Breast epithelium (tissue), 4 donors: ENCODE results near the gene ATAD3A. TPM values are rescaled to one million over a fixed set of nuclear protein-coding genes. Genes with fewer than 3 reads are reported as not detected.

Source experiments
- DNase-seq, 2 donors: peaks; one replicate each; pipeline ENCODE4 v3.0.0-alpha.2; 2019; ENCODE audit warnings: low spot score in 2 of 2
- H3K27ac ChIP-seq, 2 donors: fragments of 200-600 bp; sonication (generic) in 1 of 2; one replicate each; pipeline ENCODE4 v1.5.1; 2016 to 2019; ENCODE audit warnings: mild to moderate bottlenecking in 1 of 2
- H3K27me3 ChIP-seq, 2 donors: fragments of 200-600 bp; sonication (generic) in 1 of 2; one replicate each; pipeline versions ENCODE4 v1.5.1 to v1.6.0; 2017 to 2019; ENCODE audit warnings: control low read depth in 1 of 2, mild to moderate bottlenecking in 1 of 2
- H3K36me3 ChIP-seq: fragments of 200-600 bp; one replicate; pipeline ENCODE4 v1.5.1; 2019
- H3K4me1 ChIP-seq, 2 donors: fragments of 200-600 bp; sonication (generic); one replicate each; pipeline ENCODE4 v1.5.1; 2016 to 2019; ENCODE audit warnings: control low read depth in 1 of 2
- H3K4me3 ChIP-seq, 3 donors: fragments of 200-600 bp; sonication (generic); 1 replicate in 2 of 3; 2 replicates in 1 of 3; pipeline ENCODE4 v1.5.1; 2016 to 2019; ENCODE audit warnings: mild to moderate bottlenecking in 3 of 3, moderate library complexity in 2 of 3
- H3K9me3 ChIP-seq, 2 donors: fragments of 200-600 bp; sonication (generic) in 1 of 2; one replicate each; pipeline ENCODE4 v1.5.1; 2016 to 2019; ENCODE audit warnings: control low read depth in 1 of 2
- CTCF ChIP-seq, 3 donors: fragments of 450-650 bp; IDR thresholded peaks; one replicate each; pipeline ENCODE4 v1.5.1; 2016 to 2017; ENCODE audit warnings: antibody characterized with exemption in 3 of 3, mild to moderate bottlenecking in 3 of 3, moderate library complexity in 3 of 3
- POLR2A ChIP-seq: fragments of 450-650 bp; IDR thresholded peaks from one replicate; pipeline ENCODE4 v1.6.1; 2016; ENCODE audit warnings: antibody characterized with exemption, mild to moderate bottlenecking, moderate library complexity
- POLR2AphosphoS5 ChIP-seq, 3 donors: sonication (generic); formaldehyde crosslinking; IDR thresholded peaks; one replicate each; pipeline ENCODE4 v1.6.1; 2017; ENCODE audit warnings: antibody characterized with exemption in 3 of 3
- intact Hi-C: fragments of 100-400 bp; cut with DNase I; formaldehyde crosslinking; loops from one replicate; pipeline ENCODE4 v1.15.1; 2023; ENCODE audit warnings: low total_unique reads
- total RNA-seq, 3 donors: library from RNA; depleted of rRNA; stranded (reverse); fragments of >200 nt; gene quantifications; one replicate each; pipeline ENCODE4 v1.1.0, GENCODE V29; 2016

The ATAD3A gene
- total RNA-seq, 3 donors from 2014 or later = 14.9 to 22.3 (median 15.5) TPM

- intact Hi-C loops = no loop called here
- TF ChIP-seq CTCF (IDR thresholded peaks at IDR 0.05) (no peak), POLR2AphosphoS5 (IDR thresholded peaks at IDR 0.05) (no peak), POLR2A (no peak)
- Histone ChIP-seq H3K4me3 (no peak overlapping the region), H3K27ac (no peak overlapping the region), H3K36me3 (no peaks in the 10 kb centered on the region), H3K9me3 (no peaks in the 10 kb centered on the region), H3K4me1 (no peaks in the 10 kb centered on the region), H3K27me3 (no peaks in the 10 kb centered on the region)
- DNase-seq = no peak
Observed at GRCh38 chr1:1567152-1567875, 55.4 kb downstream of the ATAD3A start.

- no peak overlapping the region for H3K27ac ChIP-seq
- H3K4me1 ChIP-seq = no peaks in the 10 kb centered on the region
- TF ChIP-seq POLR2AphosphoS5 (IDR thresholded peaks at IDR 0.05) (no peak), CTCF (IDR thresholded peaks at IDR 0.05) (no peak)
Observed at GRCh38 chr1:1567891-1568291, 55.9 kb downstream of the ATAD3A start.

GRCh38 chr1:1569341-1569740 lies 57.4 kb downstream of the ATAD3A start:
- Histone ChIP-seq H3K36me3 (no peaks in the 10 kb centered on the region), H3K9me3 (no peaks in the 10 kb centered on the region), H3K27ac (no peak overlapping the region), H3K4me3 (no peak overlapping the region), H3K4me1 (no peaks in the 10 kb centered on the region), H3K27me3 (no peaks in the 10 kb centered on the region)
- no peak for DNase-seq
- no peak for TF ChIP-seq POLR2AphosphoS5 (IDR thresholded peaks at IDR 0.05)
- TF ChIP-seq CTCF (IDR thresholded peaks at IDR 0.05) = no peak
- no peak for TF ChIP-seq POLR2A
- intact Hi-C loops = no loop called here

More at GRCh38 chr1:1567891-1568291, 55.9 kb downstream of the ATAD3A start:
- no peak for DNase-seq
- H3K4me3 ChIP-seq = no peak overlapping the region
- no peaks in the 10 kb centered on the region for H3K9me3 ChIP-seq
- no peaks in the 10 kb centered on the region for H3K36me3 ChIP-seq
- H3K27me3 ChIP-seq = no peaks in the 10 kb centered on the region
- intact Hi-C loops = no loop called here

GRCh38 chr1:1573843-1574720 lies 62.1 kb downstream of the ATAD3A start:
- H3K4me3 ChIP-seq = peak overlapping the region; percentile 92 to 99 (median 98)
- peak overlapping the region; percentile 99 to 100 for H3K27ac ChIP-seq
- no peaks in the 10 kb centered on the region for H3K36me3 ChIP-seq
- DNase-seq = peak in 1 of 2 donors; percentile 30
- TF ChIP-seq POLR2A = no peak
- peak in 2 of 3 donors; percentile 20 to 68 for TF ChIP-seq POLR2AphosphoS5 (IDR thresholded peaks at IDR 0.05)
- TF ChIP-seq CTCF (IDR thresholded peaks at IDR 0.05) = peak in 1 of 3 donors; percentile 16
- H3K9me3 ChIP-seq = no peaks in the 10 kb centered on the region
- no peaks in the 10 kb centered on the region for H3K27me3 ChIP-seq
- intact Hi-C loops = no loop called here
- H3K4me1 ChIP-seq = no peaks in the 10 kb centered on the region
